Head of caudate nucleus (tissue), 42 donors: Measurements from ENCODE around the gene RPRD1A.
"Not testable (repeated sequence)": the region's sequence is repeated elsewhere in the genome, so short reads cannot be mapped to it uniquely, and the experiment has no call there.

Experiments
- DNase-seq, 42 donors: peaks; one replicate each; pipeline versions ENCODE4 v3.0.0 to v3.0.0-alpha.2; 2020 to 2021; ENCODE audit warnings: mixed read lengths in 7 of 42
- intact Hi-C: fragments of 100-400 bp; cut with DNase I; formaldehyde crosslinking; loops from one replicate; pipeline ENCODE4 v1.15.0; 2022

The RPRD1A gene

GRCh38 chr18:35983147-35983546, 84.2 kb downstream of the RPRD1A start:
- intact Hi-C loops, result no loop called here
- DNase-seq, result no peak

GRCh38 chr18:35982409-35983114, 84.8 kb downstream of the RPRD1A start:
- no peak for DNase-seq
- intact Hi-C loops, result no loop called here

GRCh38 chr18:35979112-35979511, 88.2 kb downstream of the RPRD1A start:
- no peak for DNase-seq
- intact Hi-C loops, result loop anchor here (10.0 kb wide), 1 partner anchor 146 kb away; the partner anchor contains the start of genes ELP2 and SLC39A6

- DNase-seq, result no peak
- intact Hi-C loops, result loop anchor here (5.0 to 10.0 kb wide), 2 partner anchors 93 to 151 kb away; partner anchors contain the start of genes ELP2, RPRD1A and SLC39A6
Measured at GRCh38 chr18:35974181-35974580, 93.2 kb downstream of the RPRD1A start.

GRCh38 chr18:35973650-35974049, 93.7 kb downstream of the RPRD1A start:
- no peak for DNase-seq
- intact Hi-C loops, result loop anchor here (5.0 to 10.0 kb wide), 2 partner anchors 94 to 151 kb away; partner anchors contain the start of genes ELP2, RPRD1A and SLC39A6

GRCh38 chr18:35972197-35973000, 95.0 kb downstream of the RPRD1A start, which contains the start of gene RMP24:
Gene RMP24 (plus strand): TSS chr18:35972679.
- peak; percentile 85 to 98 (median 94) for DNase-seq
- intact Hi-C loops, result loop anchor here (5.0 to 10.0 kb wide), 2 partner anchors 95 to 152 kb away; partner anchors contain the start of genes ELP2, RPRD1A and SLC39A6

- DNase-seq, result peak in 5 of 42 donors; percentile 7 to 25 (median 11)
- intact Hi-C loops, result loop anchor here (5.0 to 10.0 kb wide), 2 partner anchors 96 to 153 kb away; partner anchors contain the start of genes ELP2, RPRD1A and SLC39A6
Measured at GRCh38 chr18:35971661-35972196, 95.6 kb downstream of the RPRD1A start.

- DNase-seq, result no peak
- intact Hi-C loops, result loop anchor here (5.0 to 10.0 kb wide), 2 partner anchors 98 to 155 kb away; partner anchors contain the start of genes ELP2, RPRD1A and SLC39A6
Measured at GRCh38 chr18:35969676-35970075, 97.7 kb downstream of the RPRD1A start.

GRCh38 chr18:35968278-35968880, 99.0 kb downstream of the RPRD1A start:
- intact Hi-C loops, result no loop called here
- DNase-seq, result no peak

GRCh38 chr18:35967866-35968265, 99.5 kb downstream of the RPRD1A start:
- intact Hi-C loops, DNase-seq: not testable (repeated sequence)

- no peak for DNase-seq
- intact Hi-C loops, result no loop called here
Measured at GRCh38 chr18:35964319-35964718, 103.0 kb downstream of the RPRD1A start.

GRCh38 chr18:35962320-35962719, 105.0 kb downstream of the RPRD1A start:
- intact Hi-C loops, result no loop called here
- no peak for DNase-seq

- intact Hi-C loops, result no loop called here
- DNase-seq, result no peak
Measured at GRCh38 chr18:35956226-35956625, 111.1 kb downstream of the RPRD1A start.

- intact Hi-C loops, result loop anchor here (5.0 kb wide), 1 partner anchor 196 kb away; no protein-coding TSS in a partner anchor
- DNase-seq, result no peak
Measured at GRCh38 chr18:35953688-35954087, 113.7 kb downstream of the RPRD1A start.

- intact Hi-C loops, result loop anchor here (5.0 kb wide), 1 partner anchor 193 kb away; no protein-coding TSS in a partner anchor
- DNase-seq, result no peak
Measured at GRCh38 chr18:35950628-35950982, 116.8 kb downstream of the RPRD1A start.

- peak; percentile 34 to 88 (median 70) for DNase-seq
- intact Hi-C loops, result loop anchor here (5.0 kb wide), 1 partner anchor 193 kb away; no protein-coding TSS in a partner anchor
Measured at GRCh38 chr18:35949903-35950627, 117.3 kb downstream of the RPRD1A start.

GRCh38 chr18:35949090-35949489, 118.3 kb downstream of the RPRD1A start:
- intact Hi-C loops, result no loop called here
- no peak for DNase-seq

GRCh38 chr18:35948080-35948479, 119.3 kb downstream of the RPRD1A start:
- intact Hi-C loops, result no loop called here
- DNase-seq, result peak in 19 of 42 donors; percentile 9 to 67 (median 38)
